IPS-15b (cell line): ENCODE measurements around the gene C1orf35.

Experiments
- H3K27me3 ChIP-seq: one replicate; pipeline ENCODE4 v1.6.1; 2013; ENCODE audit warnings: low read length; ENCODE audit not compliant: control insufficient read depth, insufficient read depth
- H3K36me3 ChIP-seq: one replicate; pipeline ENCODE4 v1.6.1; 2013; ENCODE audit warnings: low read length; ENCODE audit not compliant: control insufficient read depth, insufficient read depth
- H3K4me1 ChIP-seq: one replicate; pipeline ENCODE4 v1.6.1; 2013; ENCODE audit warnings: mild to moderate bottlenecking, low read length; ENCODE audit not compliant: control insufficient read depth, insufficient read depth
- H3K4me3 ChIP-seq: one replicate; pipeline ENCODE4 v1.5.1; 2013; ENCODE audit warnings: low read depth, low read length
- H3K9ac ChIP-seq: one replicate; pipeline ENCODE4 v1.6.1; 2013; ENCODE audit warnings: low read depth, mild to moderate bottlenecking, low read length
- H3K9me3 ChIP-seq: one replicate; pipeline ENCODE4 v1.6.1; 2013; ENCODE audit warnings: mild to moderate bottlenecking, low read length; ENCODE audit not compliant: control insufficient read depth, insufficient read depth

Gene C1orf35

GRCh38 chr1:228096416-228097332, 6.5 kb downstream of the C1orf35 start:
- Histone ChIP-seq H3K9me3 (no peaks in the 10 kb centered on the region), H3K36me3 (peaks cover 14% of the 10 kb centered on the region), H3K27me3 (no peaks in the 10 kb centered on the region), H3K4me3 (no peak overlapping the region), H3K9ac (no peak overlapping the region), H3K4me1 (no peaks in the 10 kb centered on the region)

- Histone ChIP-seq H3K9ac (no peak overlapping the region), H3K36me3 (peaks cover 14% of the 10 kb centered on the region), H3K4me3 (no peak overlapping the region), H3K9me3 (no peaks in the 10 kb centered on the region), H3K4me1 (no peaks in the 10 kb centered on the region), H3K27me3 (no peaks in the 10 kb centered on the region)
These were observed 7.2 kb downstream of the C1orf35 start for GRCh38 chr1:228095938-228096337.

- H3K9me3 ChIP-seq = no peaks in the 10 kb centered on the region
- H3K36me3 ChIP-seq = peaks cover 14% of the 10 kb centered on the region
- H3K9ac ChIP-seq = no peak overlapping the region
- H3K4me1 ChIP-seq = no peaks in the 10 kb centered on the region
- H3K4me3 ChIP-seq = no peak overlapping the region
- no peaks in the 10 kb centered on the region for H3K27me3 ChIP-seq
These were observed 8.0 kb downstream of the C1orf35 start for GRCh38 chr1:228095161-228095560.

- Histone ChIP-seq H3K9me3 (no peaks in the 10 kb centered on the region), H3K27me3 (no peaks in the 10 kb centered on the region), H3K4me1 (no peaks in the 10 kb centered on the region), H3K36me3 (peaks cover 14% of the 10 kb centered on the region), H3K9ac (no peak overlapping the region), H3K4me3 (no peak overlapping the region)
These were observed 8.6 kb downstream of the C1orf35 start for GRCh38 chr1:228094432-228095016.

GRCh38 chr1:228093050-228093906, 9.8 kb downstream of the C1orf35 start:
- H3K4me1 ChIP-seq = no peaks in the 10 kb centered on the region
- no peak overlapping the region for H3K4me3 ChIP-seq
- no peak overlapping the region for H3K9ac ChIP-seq
- no peaks in the 10 kb centered on the region for H3K9me3 ChIP-seq
- H3K27me3 ChIP-seq = no peaks in the 10 kb centered on the region
- peaks cover 5% of the 10 kb centered on the region for H3K36me3 ChIP-seq

GRCh38 chr1:228092342-228093049, 10.6 kb downstream of the C1orf35 start:
- no peaks in the 10 kb centered on the region for H3K9me3 ChIP-seq
- peaks cover 3% of the 10 kb centered on the region for H3K36me3 ChIP-seq
- H3K9ac ChIP-seq = no peak overlapping the region
- no peaks in the 10 kb centered on the region for H3K4me1 ChIP-seq
- H3K27me3 ChIP-seq = no peaks in the 10 kb centered on the region
- H3K4me3 ChIP-seq = no peak overlapping the region

GRCh38 chr1:228091084-228091483, 12.0 kb downstream of the C1orf35 start:
- no peaks in the 10 kb centered on the region for H3K27me3 ChIP-seq
- H3K4me3 ChIP-seq = no peak overlapping the region
- H3K9me3 ChIP-seq = no peaks in the 10 kb centered on the region
- no peak overlapping the region for H3K9ac ChIP-seq
- peaks cover 3% of the 10 kb centered on the region for H3K36me3 ChIP-seq
- H3K4me1 ChIP-seq = no peaks in the 10 kb centered on the region

GRCh38 chr1:228090613-228091081, 12.5 kb downstream of the C1orf35 start:
- peaks cover 3% of the 10 kb centered on the region for H3K36me3 ChIP-seq
- no peak overlapping the region for H3K9ac ChIP-seq
- H3K4me1 ChIP-seq = no peaks in the 10 kb centered on the region
- H3K9me3 ChIP-seq = no peaks in the 10 kb centered on the region
- no peaks in the 10 kb centered on the region for H3K27me3 ChIP-seq
- H3K4me3 ChIP-seq = no peak overlapping the region

- Histone ChIP-seq H3K4me1 (no peaks in the 10 kb centered on the region), H3K9me3 (no peaks in the 10 kb centered on the region), H3K9ac (no peak overlapping the region), H3K4me3 (no peak overlapping the region), H3K36me3 (peaks cover 3% of the 10 kb centered on the region), H3K27me3 (no peaks in the 10 kb centered on the region)
These were observed 13.4 kb downstream of the C1orf35 start for GRCh38 chr1:228089519-228090380.

- peaks cover 4% of the 10 kb centered on the region for H3K4me1 ChIP-seq
These were observed 14.3 kb downstream of the C1orf35 start for GRCh38 chr1:228088586-228089498.

More at GRCh38 chr1:228088586-228089498, 14.3 kb downstream of the C1orf35 start:
- no peaks in the 10 kb centered on the region for H3K27me3 ChIP-seq
- no peak overlapping the region for H3K9ac ChIP-seq
- H3K4me3 ChIP-seq = no peak overlapping the region
- no peaks in the 10 kb centered on the region for H3K9me3 ChIP-seq
- H3K36me3 ChIP-seq = peaks cover 3% of the 10 kb centered on the region
